Measurements from ENCODE around the gene AASS. TPM values are rescaled to one million over a fixed set of nuclear protein-coding genes. Genes with fewer than 3 reads are reported as not detected.

AASS gene
- total RNA-seq, 1 experiment from 2014 or later: 11.3 TPM

GRCh38 chr7:122038134-122038533, 105.9 kb downstream of the AASS start:
- Histone ChIP-seq H3K4me1 (peaks cover 4% of the 10 kb centered on the region; the same call in 1 of the 2 replicates), H3K36me3 (ENCODE audit: control insufficient read depth, insufficient read depth, low read length) (no peaks in the 10 kb centered on the region), H3K4me3 (ENCODE audit: low read depth, low read length) (no peak overlapping the region), H3K27me3 (replicated peaks; ENCODE audit: control insufficient read depth, insufficient read depth, low read length) (no peaks in the 10 kb centered on the region), H3K9me3 (no peaks in the 10 kb centered on the region)
- BruUV-seq (replicated peaks): no TSS peak
- POLR2A ChIA-PET: interaction anchor here (0.6 kb wide), 1 partner anchor 746 kb away, joined by 3 read pairs; no protein-coding TSS in a partner anchor
- Mint-ChIP-seq H3K27me3 (ENCODE audit: insufficient read depth, unreplicated experiment) (peaks cover 5% of the 10 kb centered on the region), H3K27ac (ENCODE audit: unreplicated experiment) (no peak overlapping the region), H3K4me1 (ENCODE audit: low read depth, unreplicated experiment) (no peaks in the 10 kb centered on the region), H3K4me3 (ENCODE audit: unreplicated experiment) (no peak overlapping the region), H3K9me3 (ENCODE audit: unreplicated experiment) (no peaks in the 10 kb centered on the region), H3K36me3 (ENCODE audit: insufficient read depth, unreplicated experiment) (no peaks in the 10 kb centered on the region)
- no peak for DNase-seq
- intact Hi-C loops (cut with micrococcal nuclease; ENCODE audit: unreplicated experiment): no loop called here
- no peak for TF ChIP-seq CTCF (IDR thresholded peaks at IDR 0.05; ENCODE audit: insufficient read depth in 1 of 2, low read depth in 1 of 2, low read length in 1 of 2, severe bottlenecking in 1 of 2, unreplicated experiment in 1 of 2)
- CTCF ChIA-PET: no interaction called here

- POLR2A ChIA-PET: no interaction called here
These were observed 108.2 kb downstream of the AASS start for GRCh38 chr7:122035876-122036275.

GRCh38 chr7:122033641-122034040, 110.4 kb downstream of the AASS start:
- TF ChIP-seq CTCF (IDR thresholded peaks at IDR 0.05; ENCODE audit: insufficient read depth in 1 of 2, low read depth in 1 of 2, low read length in 1 of 2, severe bottlenecking in 1 of 2, unreplicated experiment in 1 of 2): no peak
- no peak overlapping the region for H3K4me3 ChIP-seq (ENCODE audit: low read depth, low read length)
- ChIA-PET CTCF (no interaction called here), POLR2A (no interaction called here)
- no TSS peak for BruUV-seq (replicated peaks)
- no peaks in the 10 kb centered on the region for H3K27me3 ChIP-seq (replicated peaks; ENCODE audit: control insufficient read depth, insufficient read depth, low read length)
- no peaks in the 10 kb centered on the region for H3K9me3 ChIP-seq
- H3K4me1 ChIP-seq: no peaks in the 10 kb centered on the region
- Mint-ChIP-seq H3K36me3 (ENCODE audit: insufficient read depth, unreplicated experiment) (no peaks in the 10 kb centered on the region), H3K27ac (ENCODE audit: unreplicated experiment) (no peak overlapping the region), H3K9me3 (ENCODE audit: unreplicated experiment) (no peaks in the 10 kb centered on the region), H3K4me3 (ENCODE audit: unreplicated experiment) (no peak overlapping the region), H3K27me3 (ENCODE audit: insufficient read depth, unreplicated experiment) (peaks cover 5% of the 10 kb centered on the region), H3K4me1 (ENCODE audit: low read depth, unreplicated experiment) (no peaks in the 10 kb centered on the region)
- intact Hi-C loops (cut with micrococcal nuclease; ENCODE audit: unreplicated experiment): no loop called here
- DNase-seq: no peak
- no peaks in the 10 kb centered on the region for H3K36me3 ChIP-seq (ENCODE audit: control insufficient read depth, insufficient read depth, low read length)

More at GRCh38 chr7:122035876-122036275, 108.2 kb downstream of the AASS start:
- no peak for TF ChIP-seq CTCF (IDR thresholded peaks at IDR 0.05; ENCODE audit: insufficient read depth in 1 of 2, low read depth in 1 of 2, low read length in 1 of 2, severe bottlenecking in 1 of 2, unreplicated experiment in 1 of 2)
- intact Hi-C loops (cut with micrococcal nuclease; ENCODE audit: unreplicated experiment): no loop called here
- DNase-seq: no peak
- Mint-ChIP-seq H3K4me3 (ENCODE audit: unreplicated experiment) (no peak overlapping the region), H3K27ac (ENCODE audit: unreplicated experiment) (no peak overlapping the region), H3K36me3 (ENCODE audit: insufficient read depth, unreplicated experiment) (no peaks in the 10 kb centered on the region), H3K4me1 (ENCODE audit: low read depth, unreplicated experiment) (no peaks in the 10 kb centered on the region), H3K9me3 (ENCODE audit: unreplicated experiment) (no peaks in the 10 kb centered on the region), H3K27me3 (ENCODE audit: insufficient read depth, unreplicated experiment) (peaks cover 5% of the 10 kb centered on the region)
- no peaks in the 10 kb centered on the region for H3K27me3 ChIP-seq (replicated peaks; ENCODE audit: control insufficient read depth, insufficient read depth, low read length)
- CTCF ChIA-PET: no interaction called here
- peaks cover 2% of the 10 kb centered on the region; the same call in 1 of the 2 replicates for H3K4me1 ChIP-seq
- no TSS peak for BruUV-seq (replicated peaks)
- no peaks in the 10 kb centered on the region for H3K36me3 ChIP-seq (ENCODE audit: control insufficient read depth, insufficient read depth, low read length)
- no peak overlapping the region for H3K4me3 ChIP-seq (ENCODE audit: low read depth, low read length)
- H3K9me3 ChIP-seq: no peaks in the 10 kb centered on the region
